H9 (cell line): ENCODE results near the gene SNAP25. TPM values are rescaled to one million over a fixed set of nuclear protein-coding genes. Genes with fewer than 3 reads are reported as not detected.
A peak's percentile ranks its signal among the peaks of the same experiment; 100 is the strongest.

Source experiments
- DNase-seq: peaks from one replicate; pipeline ENCODE4 v3.0.0-alpha.2; 2017
- H2AFZ ChIP-seq: one replicate; pipeline ENCODE4 v1.6.1; 2013; ENCODE audit warnings: mild to moderate bottlenecking, low read length, control low read depth, moderate library complexity
- H2AK5ac ChIP-seq: 2 replicates; pipeline ENCODE4 v1.6.1; 2013; ENCODE audit warnings: low read length, control low read depth, mixed read lengths; ENCODE audit not compliant: insufficient read length
- H2BK120ac ChIP-seq: one replicate; pipeline ENCODE4 v1.6.1; 2013; ENCODE audit warnings: low read depth, mild to moderate bottlenecking, low read length, control low read depth, inconsistent platforms; ENCODE audit not compliant: poor library complexity, severe bottlenecking
- H2BK12ac ChIP-seq: 2 replicates; pipeline ENCODE4 v1.6.1; 2013; ENCODE audit warnings: low read length, control low read depth, mixed read lengths, low read depth; ENCODE audit not compliant: insufficient read length
- H2BK15ac ChIP-seq: 2 replicates; pipeline ENCODE4 v1.6.1; 2013; ENCODE audit warnings: low read depth, low read length, control low read depth
- H2BK20ac ChIP-seq: one replicate; pipeline ENCODE4 v1.6.1; 2013; ENCODE audit warnings: low read depth, mild to moderate bottlenecking, low read length, control low read depth, inconsistent platforms; ENCODE audit not compliant: poor library complexity, severe bottlenecking
- H2BK5ac ChIP-seq: 2 replicates; pipeline ENCODE4 v1.6.1; 2013; ENCODE audit warnings: low read length, control low read depth, mixed read lengths; ENCODE audit not compliant: insufficient read length
- H3K14ac ChIP-seq: 2 replicates; pipeline ENCODE4 v1.6.1; 2013; ENCODE audit warnings: low read length, control low read depth; ENCODE audit not compliant: insufficient read depth
- H3K18ac ChIP-seq: 2 replicates; pipeline ENCODE4 v1.6.1; 2013; ENCODE audit warnings: low read depth, mild to moderate bottlenecking, mixed read lengths, low read length, control low read depth; ENCODE audit not compliant: insufficient read length
- H3K23ac ChIP-seq: 2 replicates; pipeline ENCODE4 v1.6.1; 2013; ENCODE audit warnings: low read length, control low read depth, mixed read lengths, low read depth; ENCODE audit not compliant: insufficient read length
- H3K23me2 ChIP-seq: 2 replicates; pipeline ENCODE4 v1.6.1; 2013; ENCODE audit warnings: low read depth, mild to moderate bottlenecking, mixed read lengths, low read length, control low read depth; ENCODE audit not compliant: insufficient read length, poor library complexity, severe bottlenecking
- H3K27ac ChIP-seq: 2 replicates; pipeline ENCODE4 v1.5.1; 2013; ENCODE audit warnings: low read length, control low read depth, mixed read lengths, low read depth; ENCODE audit not compliant: insufficient read length
- H3K27me3 ChIP-seq: 2 replicates; pipeline ENCODE4 v1.6.1; 2013; ENCODE audit warnings: low read length, control low read depth, inconsistent platforms; ENCODE audit not compliant: insufficient read depth
- H3K4ac ChIP-seq: 2 replicates; pipeline ENCODE4 v1.6.1; 2013; ENCODE audit warnings: low read depth, mild to moderate bottlenecking, control low read depth, inconsistent platforms, low read length, moderate library complexity
- H3K4me1 ChIP-seq: 2 replicates; pipeline ENCODE4 v1.6.1; 2013; ENCODE audit warnings: low read length, control low read depth, inconsistent platforms; ENCODE audit not compliant: insufficient read depth
- H3K4me2 ChIP-seq: 2 replicates; pipeline ENCODE4 v1.6.1; 2013; ENCODE audit warnings: low read length, control low read depth, mixed read lengths; ENCODE audit not compliant: insufficient read length, insufficient read depth
- H3K56ac ChIP-seq: 2 replicates; pipeline ENCODE4 v1.6.1; 2013; ENCODE audit warnings: low read depth, mild to moderate bottlenecking, mixed read lengths, low read length, control low read depth; ENCODE audit not compliant: insufficient read length
- H3K79me1 ChIP-seq: 2 replicates; pipeline ENCODE4 v1.6.1; 2013; ENCODE audit warnings: low read depth, mild to moderate bottlenecking, moderate library complexity, low read length, control low read depth, inconsistent platforms; ENCODE audit not compliant: insufficient read depth, poor library complexity, severe bottlenecking
- H3K79me2 ChIP-seq: 2 replicates; pipeline ENCODE4 v1.6.1; 2013; ENCODE audit warnings: low read length, control low read depth, inconsistent platforms; ENCODE audit not compliant: insufficient read depth
- H3K9ac ChIP-seq: 2 replicates; pipeline ENCODE4 v1.6.1; 2013; ENCODE audit warnings: low read length, control low read depth, mixed read lengths; ENCODE audit not compliant: insufficient read length; ENCODE audit errors: extremely low read depth
- H3K9me3 ChIP-seq: one replicate; pipeline ENCODE4 v1.6.1; 2013; ENCODE audit warnings: low read depth, low read length, inconsistent platforms; ENCODE audit not compliant: control insufficient read depth
- H3T11ph ChIP-seq: one replicate; pipeline ENCODE4 v1.6.1; 2013; ENCODE audit warnings: mild to moderate bottlenecking, low read length, control low read depth, inconsistent platforms
- H4K20me1 ChIP-seq: one replicate; pipeline ENCODE4 v1.6.1; 2013; ENCODE audit not compliant: control insufficient read depth, insufficient read length, insufficient read depth
- H4K5ac ChIP-seq: 2 replicates; pipeline ENCODE4 v1.6.1; 2013; ENCODE audit warnings: low read depth, mild to moderate bottlenecking, mixed read lengths, low read length, control low read depth; ENCODE audit not compliant: insufficient read length
- H4K8ac ChIP-seq: replicated peaks from 2 replicates; pipeline ENCODE4 v1.6.1; 2013; ENCODE audit warnings: low read length, control low read depth, mixed read lengths, low read depth; ENCODE audit not compliant: insufficient read length
- H4K91ac ChIP-seq: 2 replicates; pipeline ENCODE4 v1.6.1; 2013; ENCODE audit warnings: low read depth, mild to moderate bottlenecking, moderate library complexity, mixed read lengths, low read length, control low read depth; ENCODE audit not compliant: insufficient read length
- H3K27ac Mint-ChIP-seq, 3 experiments: 2 replicates in 2 of 3; 3 replicates in 1 of 3; pipeline ENCODE4 v1.8.0; 2020 to 2021; ENCODE audit warnings: mixed read lengths in 3 of 3, mild to moderate bottlenecking in 1 of 3, moderate library complexity in 1 of 3
- H3K27me3 Mint-ChIP-seq: 2 replicates; pipeline ENCODE4 v1.8.0; 2021; ENCODE audit warnings: low read depth, mild to moderate bottlenecking, moderate library complexity, mixed read lengths
- H3K36me3 Mint-ChIP-seq, 3 experiments: 2 replicates in 2 of 3; 3 replicates in 1 of 3; pipeline ENCODE4 v1.8.0; 2020 to 2021; ENCODE audit warnings: low read depth in 3 of 3, mixed read lengths in 3 of 3; ENCODE audit not compliant: insufficient read depth in 1 of 3
- H3K4me1 Mint-ChIP-seq, 2 experiments: 2 replicates each; pipeline ENCODE4 v1.8.0; 2020; ENCODE audit warnings: mixed read lengths in 2 of 2
- H3K4me3 Mint-ChIP-seq, 2 experiments: 2 replicates in 1 of 2; 3 replicates in 1 of 2; pipeline ENCODE4 v1.8.0; 2020 to 2021; ENCODE audit warnings: mild to moderate bottlenecking in 2 of 2, mixed read lengths in 2 of 2, moderate library complexity in 1 of 2
- H3K9me3 Mint-ChIP-seq, 2 experiments: 2 replicates in 1 of 2; 3 replicates in 1 of 2; pipeline ENCODE4 v1.8.0; 2020; ENCODE audit warnings: mild to moderate bottlenecking in 2 of 2, mixed read lengths in 2 of 2, moderate library complexity in 1 of 2
- WGBS: extraction: QIAGEN DNeasy Blood & Tissue Kit; methylation state at CpG from one replicate; pipeline ENCODE4 v1.1.7; 2013; ENCODE audit warnings: missing lambda C conversion rate, low lambda C conversion rate, mixed read lengths; ENCODE audit not compliant: insufficient read length; ENCODE audit errors: extremely low coverage; 5-methylcytosine and 5-hydroxymethylcytosine counted together
- total RNA-seq: library from RNA; stranded (reverse); gene quantifications from 2 replicates; pipeline ENCODE4 v1.2.1, GENCODE V29; 2021
- TF ChIP-seq, protein P1 (sequence below): fragments of 200-600 bp; sonication (generic); conservative IDR thresholded peaks from 3 replicates; pipeline ENCODE4 v1.8.0; 2021; ENCODE audit warnings: antibody characterized with exemption, mild to moderate bottlenecking

Gene SNAP25
- total RNA-seq, 1 experiment from 2014 or later: 0.13 TPM

- Histone ChIP-seq H3K9ac (no peak overlapping the region), H3K27ac (no peak overlapping the region), H3K56ac (no peak overlapping the region), H3K23me2 (no peaks in the 10 kb centered on the region), H3K79me1 (no peaks in the 10 kb centered on the region), H2BK5ac (no peak overlapping the region), H3K27me3 (no peaks in the 10 kb centered on the region), H2BK12ac (no peak overlapping the region), H3T11ph (no peak overlapping the region), H3K4me1 (peaks cover 3% of the 10 kb centered on the region; the same call in 1 of the 2 replicates), H3K4me2 (no peak overlapping the region), H3K4ac (no peak overlapping the region), H2AFZ (no peak overlapping the region), H3K18ac (no peak overlapping the region), H3K14ac (no peak overlapping the region), H4K5ac (no peak overlapping the region), H3K9me3 (no peaks in the 10 kb centered on the region), H4K8ac (no peak overlapping the region), H2AK5ac (no peak overlapping the region), H3K79me2 (no peaks in the 10 kb centered on the region), H2BK120ac (no peak overlapping the region), H3K23ac (no peak overlapping the region), H4K20me1 (no peaks in the 10 kb centered on the region), H2BK20ac (no peak overlapping the region), H4K91ac (no peak overlapping the region), H2BK15ac (no peak overlapping the region)
- Mint-ChIP-seq H3K27me3 (peaks cover 2% of the 10 kb centered on the region; the same call in 1 of the 2 replicates), H3K27ac (peak overlapping the region in 2 of 3 experiments; percentile 10 to 85; a peak in 2 of 7 replicates), H3K4me3 (peak overlapping the region in 1 of 2 experiments; percentile 53; a peak in 1 of 5 replicates), H3K36me3 (peaks cover 3 to 18% (median 6%) of the 10 kb centered on the region in 3 experiments; a peak in 6 of 7 replicates), H3K4me1 (peaks cover 28 to 33% of the 10 kb centered on the region in 2 experiments), H3K9me3 (peaks cover 4 to 14% of the 10 kb centered on the region in 2 experiments; a peak in 4 of 5 replicates)
- no peak for DNase-seq
- no CpG with 5 or more reads among the region's 2 CpGs for WGBS
- TF ChIP-seq, protein P1, sequence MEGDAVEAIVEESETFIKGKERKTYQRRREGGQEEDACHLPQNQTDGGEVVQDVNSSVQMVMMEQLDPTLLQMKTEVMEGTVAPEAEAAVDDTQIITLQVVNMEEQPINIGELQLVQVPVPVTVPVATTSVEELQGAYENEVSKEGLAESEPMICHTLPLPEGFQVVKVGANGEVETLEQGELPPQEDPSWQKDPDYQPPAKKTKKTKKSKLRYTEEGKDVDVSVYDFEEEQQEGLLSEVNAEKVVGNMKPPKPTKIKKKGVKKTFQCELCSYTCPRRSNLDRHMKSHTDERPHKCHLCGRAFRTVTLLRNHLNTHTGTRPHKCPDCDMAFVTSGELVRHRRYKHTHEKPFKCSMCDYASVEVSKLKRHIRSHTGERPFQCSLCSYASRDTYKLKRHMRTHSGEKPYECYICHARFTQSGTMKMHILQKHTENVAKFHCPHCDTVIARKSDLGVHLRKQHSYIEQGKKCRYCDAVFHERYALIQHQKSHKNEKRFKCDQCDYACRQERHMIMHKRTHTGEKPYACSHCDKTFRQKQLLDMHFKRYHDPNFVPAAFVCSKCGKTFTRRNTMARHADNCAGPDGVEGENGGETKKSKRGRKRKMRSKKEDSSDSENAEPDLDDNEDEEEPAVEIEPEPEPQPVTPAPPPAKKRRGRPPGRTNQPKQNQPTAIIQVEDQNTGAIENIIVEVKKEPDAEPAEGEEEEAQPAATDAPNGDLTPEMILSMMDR: no peak
Observed at GRCh38 chr20:10314198-10314597, 95.6 kb downstream of the SNAP25 start.
